Jurkat, Clone E6-1 (cell line): ENCODE results near the gene CLINT1.
A peak's percentile ranks its signal among the peaks of the same experiment; 100 is the strongest.
"Not testable (repeated sequence)": the region's sequence is repeated elsewhere in the genome, so short reads cannot be mapped to it uniquely, and the experiment has no call there.

Source experiments
- DNase-seq: peaks from one replicate; pipeline ENCODE4 v3.0.0-alpha.2; 2011; ENCODE audit warnings: low read depth, low spot score
- H3K4me3 ChIP-seq: 2 replicates; pipeline ENCODE4 v1.5.1; 2011; ENCODE audit warnings: mild to moderate bottlenecking, low read length, control low read depth, moderate library complexity

Gene CLINT1

GRCh38 chr5:157865781-157866180 is 6.8 kb upstream of the CLINT1 start:
- H3K4me3 ChIP-seq, result no peak overlapping the region
- DNase-seq, result no peak

DNA sequence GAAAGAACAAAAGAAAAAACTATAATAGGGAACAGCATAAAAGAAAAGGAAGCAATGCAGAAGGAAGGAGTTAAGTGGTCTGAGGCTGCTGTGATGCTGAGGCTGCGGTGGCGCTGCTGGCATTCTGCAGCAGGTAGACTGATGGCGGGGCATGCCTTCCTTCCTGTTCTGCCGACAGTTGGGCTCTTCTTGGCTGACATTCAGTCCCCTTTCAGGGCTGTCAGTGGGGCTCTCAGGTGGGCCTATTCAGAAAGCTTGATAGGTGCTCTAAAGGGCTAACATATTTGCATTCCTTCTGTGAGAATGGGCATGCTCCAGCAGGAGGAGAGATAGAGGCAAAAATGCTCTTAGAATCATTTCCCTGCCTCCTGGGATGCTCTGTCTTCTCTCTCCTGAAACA is 5.1 kb upstream of the CLINT1 start:
- H3K4me3 ChIP-seq, result peak overlapping the region; percentile 27
- DNase-seq, result peak; percentile 91

DNA sequence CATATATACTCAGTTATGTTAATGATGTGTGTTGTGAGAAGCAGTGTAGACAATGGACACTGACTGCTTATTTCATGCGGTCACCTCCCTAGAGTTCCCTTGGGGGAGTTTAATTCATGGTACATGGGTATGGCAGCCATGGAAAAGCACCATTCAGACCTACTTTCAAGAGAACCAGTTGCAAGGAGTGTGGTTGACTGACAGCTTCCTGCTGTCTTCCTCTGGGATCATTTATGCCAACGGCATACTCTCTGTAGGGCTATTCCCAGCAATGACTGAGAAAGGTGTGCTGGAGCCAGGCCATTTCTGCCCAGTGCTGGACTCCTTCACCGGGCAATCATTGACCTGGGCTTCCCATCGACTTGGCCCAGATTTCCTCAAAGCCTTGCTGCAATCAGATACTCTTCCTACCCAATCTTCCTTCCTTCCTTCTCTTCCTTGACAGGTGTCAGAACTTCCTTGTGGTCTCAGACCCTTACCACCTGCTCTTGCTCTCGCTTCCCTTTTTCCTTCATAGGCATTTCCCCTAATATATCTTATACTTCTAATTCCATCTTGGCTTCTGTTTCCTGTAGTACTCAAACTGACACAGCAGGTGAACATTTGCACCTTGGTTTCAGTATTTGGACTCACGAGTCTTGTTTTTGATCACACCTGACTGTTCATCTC is 3.4 kb upstream of the CLINT1 start:
- DNase-seq, result no peak
- no peak overlapping the region for H3K4me3 ChIP-seq

DNA sequence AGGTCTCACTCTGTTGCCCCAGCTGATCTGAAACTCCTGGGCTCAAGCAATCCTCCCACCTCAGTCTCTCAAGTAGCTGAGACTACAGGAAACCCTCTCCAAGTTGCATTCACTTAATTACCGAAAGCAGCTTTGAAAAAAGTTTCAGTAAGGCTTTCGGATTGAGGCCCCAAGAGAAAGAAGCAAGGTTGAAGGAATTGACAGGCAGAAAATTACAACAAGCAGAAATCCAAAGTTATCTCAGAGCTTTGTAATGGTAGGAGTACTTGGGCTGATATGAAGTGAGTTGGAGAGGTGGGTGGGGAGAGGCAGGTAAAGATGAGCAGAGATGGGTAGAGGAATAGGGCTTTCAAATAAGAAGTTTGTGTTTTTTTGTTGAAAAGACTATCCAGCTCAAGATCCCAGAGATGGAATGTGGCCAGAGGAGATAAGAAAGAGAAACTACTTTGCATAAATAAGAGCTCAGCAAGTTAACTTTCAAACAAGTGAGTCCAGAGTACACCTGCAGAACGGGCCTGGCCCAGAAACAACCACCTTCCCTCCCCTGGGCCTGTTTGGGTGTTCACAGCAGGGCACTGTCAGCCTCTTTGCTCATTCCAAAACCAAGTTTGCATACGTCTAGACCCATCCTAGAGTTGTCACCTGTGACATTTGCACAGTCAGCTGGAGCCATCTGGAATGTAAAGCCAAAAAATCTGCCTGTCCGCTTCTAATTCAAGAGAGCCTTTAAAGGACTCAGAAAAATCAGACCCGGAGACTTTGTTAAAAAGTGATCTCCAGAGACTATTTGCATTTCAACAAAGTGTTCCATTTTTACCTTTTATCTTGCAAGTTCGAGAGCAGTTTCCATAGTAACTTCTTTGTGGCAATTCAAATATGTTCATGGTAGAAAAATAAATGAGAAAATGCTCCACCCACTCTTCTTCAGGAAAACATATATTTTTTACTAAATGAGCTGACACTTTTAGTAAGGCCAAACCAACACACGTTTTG is 2.2 kb upstream of the CLINT1 start:
- no peak overlapping the region for H3K4me3 ChIP-seq
- no peak for DNase-seq

- peak overlapping the region; percentile 93 for H3K4me3 ChIP-seq
- no peak for DNase-seq
These were observed 256 bp upstream of the CLINT1 start for GRCh38 chr5:157859227-157859575.

DNA sequence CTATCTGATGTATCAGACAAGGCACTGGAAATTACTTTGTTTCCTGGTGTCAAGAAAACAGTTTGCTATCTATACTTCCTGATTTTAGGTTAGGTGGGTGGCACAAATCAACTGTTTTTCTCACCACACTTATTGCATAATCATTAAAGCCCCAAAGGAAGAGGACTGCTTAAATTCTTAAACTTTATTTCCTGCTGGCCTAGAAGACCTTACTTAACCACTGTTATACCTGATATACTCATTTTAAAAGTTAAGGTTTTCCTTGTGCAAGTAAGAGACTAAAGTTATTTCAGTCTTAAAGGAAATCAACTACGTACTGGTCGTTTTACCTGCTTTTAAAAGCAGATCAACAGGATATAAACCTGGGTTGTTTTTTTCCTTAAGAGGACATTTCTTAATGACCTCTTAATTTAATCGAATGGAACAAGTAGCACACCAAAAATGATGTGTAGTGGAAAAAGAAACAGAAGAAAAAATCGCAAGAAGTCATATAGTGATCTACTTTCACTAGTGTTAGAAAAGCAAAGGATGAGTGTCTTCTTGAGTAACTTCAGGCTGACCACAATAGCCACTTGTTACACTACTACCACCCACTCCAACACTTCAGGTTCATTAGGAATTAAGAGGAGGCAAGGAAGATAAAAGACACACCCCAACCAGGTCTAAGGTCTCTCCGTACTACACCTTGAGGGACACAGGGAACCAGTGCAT is 974 bp downstream of the CLINT1 start:
- peak; percentile 69 for DNase-seq
- H3K4me3 ChIP-seq, result peak overlapping the region; percentile 93

- DNase-seq, result no peak
- H3K4me3 ChIP-seq, result no peak overlapping the region
These were observed 3.4 kb downstream of the CLINT1 start for GRCh38 chr5:157855404-157855994.

DNA sequence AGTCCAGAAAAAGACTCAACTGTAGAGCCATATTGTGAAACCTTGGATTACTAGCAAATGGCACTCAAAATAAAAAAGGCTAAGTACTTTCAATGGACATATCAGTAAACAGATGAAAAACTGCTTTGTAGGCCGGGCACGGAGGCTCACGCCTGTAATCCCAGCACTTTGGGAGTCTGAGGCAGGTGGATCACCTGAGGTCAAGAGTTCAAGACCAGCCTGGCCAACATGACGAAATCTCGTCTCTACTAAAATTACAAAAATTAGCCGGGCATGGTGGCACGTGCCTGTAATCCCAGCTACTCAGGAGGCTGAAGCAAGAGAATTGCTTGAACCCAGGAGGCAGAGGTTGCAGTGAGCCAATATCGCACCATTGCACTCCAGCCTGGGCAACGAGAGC is 5.6 kb downstream of the CLINT1 start:
- not testable (repeated sequence) for H3K4me3 ChIP-seq, DNase-seq

DNA sequence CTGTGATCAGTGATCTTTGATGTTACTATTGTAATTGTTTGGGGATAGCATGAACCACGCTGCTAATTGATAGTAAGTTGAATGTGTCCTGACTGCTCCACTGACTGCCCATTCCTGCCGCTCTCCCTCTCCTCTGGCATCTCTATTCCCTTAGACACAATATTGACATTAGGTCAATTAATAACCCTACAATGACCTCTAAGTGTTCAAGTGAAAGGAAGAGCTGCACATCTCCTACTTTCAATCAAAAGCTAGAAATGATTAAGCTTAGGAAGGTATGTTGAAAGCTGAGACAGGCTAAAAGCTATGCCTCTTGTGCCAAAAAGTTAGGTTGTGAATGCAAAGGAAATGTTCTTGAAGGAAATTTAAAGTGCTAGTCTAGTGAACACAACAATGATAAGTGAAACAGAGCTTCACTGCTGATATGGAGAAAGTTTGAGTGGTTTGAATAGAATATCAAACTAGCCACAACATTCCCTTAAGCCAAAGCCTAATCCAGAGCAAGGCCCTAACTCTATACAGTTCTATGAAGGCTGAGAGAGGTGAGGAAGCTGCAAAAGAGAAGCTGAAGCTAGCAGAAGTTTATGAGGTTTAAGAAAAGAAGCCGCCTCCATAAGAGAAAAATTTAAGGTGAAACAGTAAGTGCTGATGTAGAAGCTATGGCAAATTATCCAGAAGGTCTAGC is 12.9 kb downstream of the CLINT1 start:
- H3K4me3 ChIP-seq, result no peak overlapping the region
- no peak for DNase-seq

- H3K4me3 ChIP-seq, result no peak overlapping the region
- no peak for DNase-seq
These were observed 16.2 kb downstream of the CLINT1 start for GRCh38 chr5:157842787-157843186.

GRCh38 chr5:157842185-157842584 is 16.8 kb downstream of the CLINT1 start:
- H3K4me3 ChIP-seq, result no peak overlapping the region
- DNase-seq, result no peak

DNA sequence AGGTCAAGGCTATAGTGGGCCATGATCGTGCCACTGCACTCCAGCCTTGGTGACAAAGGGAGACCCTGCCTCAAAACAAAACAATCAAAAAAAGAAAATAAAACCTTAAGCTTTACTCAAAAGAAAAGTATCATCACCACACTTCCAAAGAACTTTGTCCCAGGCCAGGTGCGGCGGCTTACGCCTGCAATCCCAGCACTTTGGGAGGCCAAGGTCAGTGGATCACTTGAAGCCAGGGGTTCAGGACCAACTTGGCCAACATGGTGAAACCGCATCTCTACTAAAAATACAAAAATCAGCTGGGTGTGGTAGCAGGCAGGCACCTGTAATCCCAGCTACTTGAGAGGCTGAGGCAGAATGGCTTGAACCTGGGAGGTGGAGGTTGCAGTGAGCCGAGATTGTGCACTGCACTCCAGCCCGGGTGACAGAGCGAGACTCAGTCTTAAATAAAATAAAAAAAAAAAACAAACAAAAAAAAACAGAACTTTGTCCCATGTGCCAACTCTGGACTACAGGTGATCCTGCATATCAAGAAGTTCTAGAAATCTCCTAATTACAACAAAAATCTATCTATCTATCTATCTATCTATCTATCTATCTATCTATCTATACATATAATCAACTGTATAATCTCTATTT is 19.7 kb downstream of the CLINT1 start:
- no peak for DNase-seq

DNA sequence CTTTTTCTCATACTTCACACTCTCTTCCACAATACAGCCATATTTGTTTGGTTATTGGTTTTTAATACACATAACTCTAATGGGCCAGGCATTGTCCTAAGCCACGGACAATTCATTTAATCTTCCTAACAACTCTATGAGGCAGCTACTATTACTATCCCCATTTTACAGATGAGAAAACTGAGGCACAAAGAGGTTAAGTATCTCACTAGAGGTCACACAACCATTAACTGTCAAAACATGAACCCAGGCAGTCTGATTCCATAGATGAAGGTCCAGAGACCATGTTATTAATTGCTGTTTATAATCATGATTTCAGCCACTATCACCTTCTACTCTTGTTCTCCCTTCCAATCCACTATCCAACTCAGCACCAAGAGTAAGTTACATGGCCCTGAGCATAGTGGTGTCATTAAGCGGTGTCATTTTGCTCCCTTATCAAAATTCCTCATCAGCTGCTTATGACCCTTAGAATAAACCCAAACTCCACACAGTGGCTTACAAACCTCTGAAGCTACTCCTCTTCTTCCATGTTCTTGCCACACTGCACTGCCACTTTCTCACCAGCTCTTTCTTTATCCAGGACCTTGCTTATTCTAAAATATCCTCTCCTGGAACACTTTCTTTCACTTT is 22.7 kb downstream of the CLINT1 start:
- H3K4me3 ChIP-seq, result no peak overlapping the region
- no peak for DNase-seq

More for the DNA sequence above, 19.7 kb downstream of the CLINT1 start:
- no peak overlapping the region for H3K4me3 ChIP-seq

DNA sequence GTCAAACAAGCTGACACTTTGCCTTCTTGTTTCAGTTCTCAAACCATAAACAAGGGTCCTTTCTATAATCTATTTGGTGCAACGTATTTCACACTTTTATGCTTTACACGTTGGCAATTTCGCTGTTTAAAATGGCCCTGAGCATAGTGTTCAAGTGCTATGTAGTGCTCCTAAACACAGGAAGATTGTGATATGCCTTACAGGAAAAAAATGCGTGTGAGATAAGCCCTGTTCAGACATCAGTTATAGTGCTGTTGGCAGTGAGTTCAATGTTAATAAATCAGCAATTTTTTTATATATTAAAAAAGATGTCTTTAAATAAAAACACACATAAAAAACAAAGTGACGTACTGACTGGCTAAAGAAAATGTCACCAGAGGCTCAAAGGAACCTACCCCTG is 23.9 kb downstream of the CLINT1 start:
- no peak overlapping the region for H3K4me3 ChIP-seq
- no peak for DNase-seq

GRCh38 chr5:157828944-157829639 is 29.9 kb downstream of the CLINT1 start:
- DNase-seq, result no peak
- H3K4me3 ChIP-seq, result no peak overlapping the region

DNA sequence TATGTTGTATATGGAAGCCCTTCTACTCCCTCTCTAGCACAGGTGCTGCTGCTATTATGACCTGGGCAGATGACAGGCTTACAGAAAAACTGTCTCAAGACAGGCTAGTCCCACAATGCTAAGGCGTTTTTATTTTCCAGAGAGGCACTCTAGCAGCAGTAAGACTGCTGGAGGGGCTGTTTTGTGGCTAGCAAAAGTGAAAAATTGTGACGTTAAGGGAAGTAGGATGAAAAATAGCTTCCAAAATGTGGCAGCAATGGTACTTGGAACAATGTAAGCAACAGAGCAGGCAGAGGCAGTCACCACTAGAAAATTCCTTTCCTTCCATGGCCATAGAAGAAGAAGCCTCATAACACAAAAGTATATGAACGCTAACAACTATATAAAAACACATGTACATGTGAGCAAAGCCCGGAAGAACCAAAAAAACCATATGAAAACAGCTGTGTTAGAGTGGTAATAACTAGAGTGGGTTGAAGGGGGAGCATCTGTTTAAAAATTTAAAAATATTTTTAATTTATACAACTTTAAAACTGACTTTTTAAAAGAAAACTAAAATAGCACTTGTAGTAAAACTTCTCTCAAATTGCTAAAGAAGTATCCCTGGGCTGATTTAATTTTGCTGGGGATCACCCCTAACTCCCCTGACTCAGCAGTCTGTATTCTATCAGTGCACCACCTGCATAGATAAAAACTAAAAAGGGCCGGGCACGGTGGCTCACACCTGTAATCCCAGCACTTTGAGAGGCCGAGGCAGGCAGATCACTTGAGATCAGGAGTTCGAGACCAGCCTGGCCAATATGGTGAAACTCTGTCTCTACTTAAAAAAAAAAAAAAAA is 30.6 kb downstream of the CLINT1 start:
- no peak for DNase-seq
- H3K4me3 ChIP-seq, result no peak overlapping the region

DNA sequence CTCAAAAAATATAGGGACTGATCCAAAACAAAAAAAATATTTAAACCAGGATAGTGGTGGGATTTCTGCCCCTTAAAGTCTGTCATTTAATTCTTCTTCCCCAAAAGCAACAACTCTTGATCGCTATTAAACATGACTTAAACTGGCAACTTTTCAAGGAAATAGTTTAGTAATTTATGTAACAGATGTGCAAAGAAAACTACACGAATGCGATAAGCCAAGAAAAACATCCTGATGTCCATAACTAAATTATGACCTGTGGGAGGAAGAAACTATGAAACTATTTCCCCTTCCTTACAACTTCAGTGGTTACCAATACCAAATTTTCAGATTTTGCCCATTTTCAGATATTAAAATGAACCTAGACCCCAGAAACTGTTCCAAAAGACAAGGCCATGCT is 31.5 kb downstream of the CLINT1 start:
- no peak overlapping the region for H3K4me3 ChIP-seq
- DNase-seq, result no peak
